ENCODE results near the gene DNAJC5G. TPM values are rescaled to one million over a fixed set of nuclear protein-coding genes. Genes with fewer than 3 reads are reported as not detected.
A peak's percentile ranks its signal among the peaks of the same experiment; 100 is the strongest.

The DNAJC5G gene
- total and polyA plus RNA-seq, 2 of the 13 experiments (the other 11 are each of a cell fraction or from before 2014, with no cell fraction given) = 0.05 TPM; not detected in 1

GRCh38 chr2:27264753-27265535, 10.3 kb upstream of the DNAJC5G start (continued):
- peak; percentile 94 for TF ChIP-seq ZNF687 (CRISPR knock-in tag; IDR thresholded peaks at IDR 0.05)
- no peak for TF ChIP-seq ZSCAN12 (CRISPR knock-in tag; IDR thresholded peaks at IDR 0.05)
- no peak for TF ChIP-seq SMARCE1 (IDR thresholded peaks at IDR 0.05; ENCODE audit: borderline replicate concordance)
- TF ChIP-seq ZHX1 (CRISPR knock-in tag; IDR thresholded peaks at IDR 0.05; ENCODE audit: low read depth) = peak; percentile 89
- TF ChIP-seq ZNF343 (CRISPR knock-in tag; IDR thresholded peaks at IDR 0.05) = peak; percentile 67; the same call in 1 of the 2 replicates
- TF ChIP-seq ZSCAN29 (CRISPR knock-in tag; conservative IDR thresholded peaks at IDR 0.05) = no peak
- TF ChIP-seq NPAS2 (CRISPR knock-in tag; IDR thresholded peaks at IDR 0.05; ENCODE audit: borderline replicate concordance) = 0 out of 2 replicates have a peak, but pooled peaks have one; percentile 21
- TF ChIP-seq ZNF780A (CRISPR knock-in tag; IDR thresholded peaks at IDR 0.05) = no peak
- no peak for TF ChIP-seq KLF13 (CRISPR knock-in tag; IDR thresholded peaks at IDR 0.05)
- TF ChIP-seq CAMTA2 (CRISPR knock-in tag; IDR thresholded peaks at IDR 0.05; ENCODE audit: borderline replicate concordance) = 0 out of 2 replicates have a peak, but pooled peaks have one; percentile 55
- TF ChIP-seq MBNL3 (CRISPR knock-in tag; conservative IDR thresholded peaks at IDR 0.05) = no peak
- TF ChIP-seq HOXA5 (CRISPR knock-in tag; IDR thresholded peaks at IDR 0.05) = peak; percentile 72; the same call in 1 of the 2 replicates
- TF ChIP-seq ZNF337 (CRISPR knock-in tag; IDR thresholded peaks at IDR 0.05; ENCODE audit: borderline replicate concordance, low read depth) = no peak
- 0 out of 2 replicates have a peak, but pooled peaks have one; percentile 34 for TF ChIP-seq MIER3 (CRISPR knock-in tag; IDR thresholded peaks at IDR 0.05; ENCODE audit: borderline replicate concordance)
- TF ChIP-seq ZNF263 (CRISPR knock-in tag; IDR thresholded peaks at IDR 0.05) = no peak
- peak; percentile 85; the same call in 1 of the 2 replicates for TF ChIP-seq HES4 (CRISPR knock-in tag; IDR thresholded peaks at IDR 0.05; ENCODE audit: borderline replicate concordance)
- no peak for TF ChIP-seq ZNF766 (CRISPR knock-in tag; IDR thresholded peaks at IDR 0.05; ENCODE audit: borderline replicate concordance)
- 0 out of 2 replicates have a peak, but pooled peaks have one; percentile 32 for TF ChIP-seq TARDBP (CRISPR knock-in tag; IDR thresholded peaks at IDR 0.05)
- no peak for TF ChIP-seq ZSCAN22 (CRISPR knock-in tag; IDR thresholded peaks at IDR 0.05)
- 0 out of 2 replicates have a peak, but pooled peaks have one; percentile 48 for TF ChIP-seq PHF21A (CRISPR knock-in tag; IDR thresholded peaks at IDR 0.05)
- peak; percentile 14; the same call in 1 of the 2 replicates for TF ChIP-seq NR2F2 (IDR thresholded peaks at IDR 0.05; ENCODE audit: borderline replicate concordance, low read depth)
- peak; percentile 26; the same call in 1 of the 2 replicates for TF ChIP-seq ZBTB26 (CRISPR knock-in tag; IDR thresholded peaks at IDR 0.05; ENCODE audit: borderline replicate concordance)
